H1 (cell line): Measurements from ENCODE around the gene MAVS. TPM values are rescaled to one million over a fixed set of nuclear protein-coding genes. Genes with fewer than 3 reads are reported as not detected.

ENCODE experiments used
- CTCF ChIA-PET: fragments of 300-600 bp; sonication (Branson Sonifier 250); formaldehyde crosslinking; loops from one replicate; lab custom pipeline; 2021; ENCODE audit not compliant: partially characterized antibody; lab: Charles Lee
- POLR2A ChIA-PET: fragments of 300-600 bp; sonication (Branson Sonifier 250); formaldehyde crosslinking; loops from one replicate; lab custom pipeline; 2021; ENCODE audit warnings: inconsistent platforms; ENCODE audit not compliant: partially characterized antibody; lab: Charles Lee
- DNase-seq, 2 experiments: peaks; one replicate each; pipeline versions ENCODE4 v3.0.0 to v3.0.0-alpha.2; 2010 to 2022; ENCODE audit warnings: low spot score in 2 of 2, low read depth in 1 of 2, mixed read lengths in 1 of 2
- FAIRE-seq: peaks from 2 replicates; lab custom pipeline; 2011; peaks lifted over from hg19 to GRCh38; lab: Jason Lieb, UNC
- H2AFZ ChIP-seq: 2 replicates; pipeline ENCODE4 v1.8.1; 2012; ENCODE audit warnings: low read length, inconsistent platforms
- H2AK5ac ChIP-seq: 2 replicates; pipeline ENCODE4 v1.6.1; 2013; ENCODE audit warnings: low read depth, low read length
- H2BK120ac ChIP-seq: replicated peaks from 2 replicates; pipeline ENCODE3; 2013; ENCODE audit warnings: low read depth, low read length, inconsistent platforms
- H2BK12ac ChIP-seq: 2 replicates; pipeline ENCODE4 v1.6.1; 2013; ENCODE audit warnings: low read depth, low read length
- H2BK15ac ChIP-seq: 2 replicates; pipeline ENCODE4 v1.6.1; 2013; ENCODE audit warnings: low read length
- H2BK20ac ChIP-seq: 2 replicates; pipeline ENCODE4 v1.6.1; 2013; ENCODE audit warnings: low read length
- H2BK5ac ChIP-seq: 2 replicates; pipeline ENCODE4 v1.6.1; 2013; ENCODE audit warnings: low read depth, low read length
- H3K14ac ChIP-seq: 2 replicates; pipeline ENCODE4 v1.6.1; 2013; ENCODE audit warnings: inconsistent platforms; ENCODE audit not compliant: insufficient read length
- H3K18ac ChIP-seq: 2 replicates; pipeline ENCODE4 v1.6.1; 2013; ENCODE audit warnings: low read length; ENCODE audit errors: extremely low read depth
- H3K23ac ChIP-seq: 2 replicates; pipeline ENCODE4 v1.6.1; 2013; ENCODE audit warnings: inconsistent platforms; ENCODE audit not compliant: insufficient read length
- H3K23me2 ChIP-seq: 2 replicates; pipeline ENCODE4 v1.6.1; 2013; ENCODE audit warnings: low read depth, low read length
- H3K27ac ChIP-seq: 2 replicates; pipeline ENCODE4 v1.6.1; 2011; ENCODE audit warnings: low read depth, low read length, inconsistent platforms
- H3K27me3 ChIP-seq, 4 experiments: replicated peaks in 1 of 4; 1 replicate in 1 of 4; 2 replicates in 3 of 4; pipeline versions ENCODE4 v1.6.1 to v1.8.1; 2011 to 2013; ENCODE audit warnings: low read length in 3 of 4, mild to moderate bottlenecking in 3 of 4, inconsistent platforms in 2 of 4, mixed read lengths in 2 of 4, moderate library complexity in 1 of 4; ENCODE audit not compliant: control insufficient read depth in 3 of 4, insufficient read depth in 3 of 4; ENCODE audit errors: extremely low read depth in 1 of 4
- H3K36me3 ChIP-seq, 4 experiments: 2 replicates each; pipeline versions ENCODE4 v1.6.1 to v1.8.1; 2011 to 2013; ENCODE audit warnings: mild to moderate bottlenecking in 4 of 4, low read length in 3 of 4, moderate library complexity in 2 of 4, control low read depth in 1 of 4, inconsistent platforms in 1 of 4; ENCODE audit not compliant: insufficient read depth in 4 of 4, control insufficient read depth in 2 of 4
- H3K4ac ChIP-seq: replicated peaks from 2 replicates; pipeline ENCODE3; 2013; ENCODE audit warnings: low read length, low read depth, mixed read lengths, inconsistent platforms; ENCODE audit not compliant: insufficient read length
- H3K4me1 ChIP-seq, 4 experiments: replicated peaks in 1 of 4; 1 replicate in 1 of 4; 2 replicates in 3 of 4; pipeline versions ENCODE4 v1.6.1 to v1.8.1; 2011 to 2013; ENCODE audit warnings: low read length in 3 of 4, inconsistent platforms in 2 of 4, mixed read lengths in 1 of 4; ENCODE audit not compliant: insufficient read depth in 4 of 4, control insufficient read depth in 3 of 4
- H3K4me2 ChIP-seq, 2 experiments: 2 replicates each; pipeline versions ENCODE4 v1.6.1 to v1.8.1; 2011 to 2013; ENCODE audit warnings: low read depth in 2 of 2, low read length in 2 of 2, control low read depth in 1 of 2, inconsistent platforms in 1 of 2, mild to moderate bottlenecking in 1 of 2; ENCODE audit not compliant: insufficient read depth in 1 of 2
- H3K4me3 ChIP-seq, 4 experiments: fragments of 200-600, 300-600 bp in 1 of 4; sonication (generic), shearing (Covaris generic), sonication (Bioruptor Twin) in 1 of 4; 2 replicates each; pipeline versions ENCODE4 v1.5.1 to v1.8.1; 2011 to 2016; ENCODE audit warnings: low read length in 4 of 4, low read depth in 3 of 4, control low read depth in 2 of 4, inconsistent platforms in 2 of 4, mild to moderate bottlenecking in 2 of 4, mixed read lengths in 1 of 4, moderate library complexity in 1 of 4; ENCODE audit not compliant: insufficient read depth in 2 of 4; ENCODE audit errors: extremely low read depth in 1 of 4
- H3K56ac ChIP-seq: replicated peaks from 2 replicates; pipeline ENCODE3; 2013; ENCODE audit warnings: low read depth, mild to moderate bottlenecking, mixed read lengths, low read length, inconsistent platforms; ENCODE audit not compliant: insufficient read length
- H3K79me1 ChIP-seq: 2 replicates; pipeline ENCODE4 v1.6.1; 2013; ENCODE audit warnings: low read depth, low read length, control low read depth
- H3K79me2 ChIP-seq, 2 experiments: 2 replicates each; pipeline versions ENCODE4 v1.6.1 to v1.8.1; 2012 to 2013; ENCODE audit warnings: low read length in 2 of 2, mild to moderate bottlenecking in 2 of 2, inconsistent platforms in 1 of 2; ENCODE audit not compliant: insufficient read depth in 2 of 2, control insufficient read depth in 1 of 2
- H3K9ac ChIP-seq, 4 experiments: replicated peaks in 1 of 4; 1 replicate in 1 of 4; 2 replicates in 3 of 4; pipeline versions ENCODE4 v1.6.1 to v1.8.1; 2011 to 2013; ENCODE audit warnings: low read depth in 3 of 4, low read length in 3 of 4, control low read depth in 2 of 4, mild to moderate bottlenecking in 2 of 4, moderate library complexity in 2 of 4, inconsistent platforms in 1 of 4; ENCODE audit errors: extremely low read depth in 1 of 4
- H3K9me3 ChIP-seq, 2 experiments: 2 replicates each; pipeline versions ENCODE4 v1.6.1 to v1.8.1; 2012 to 2013; ENCODE audit warnings: mild to moderate bottlenecking in 2 of 2, moderate library complexity in 2 of 2, control low read depth in 1 of 2, inconsistent platforms in 1 of 2, low read depth in 1 of 2, low read length in 1 of 2, mixed read lengths in 1 of 2; ENCODE audit not compliant: insufficient read depth in 2 of 2
- H4K20me1 ChIP-seq, 2 experiments: replicated peaks in 1 of 2; 2 replicates each; pipeline versions ENCODE3 to v1.8.1; 2011 to 2013; ENCODE audit warnings: inconsistent platforms in 2 of 2, low read length in 2 of 2, mild to moderate bottlenecking in 1 of 2; ENCODE audit not compliant: insufficient read depth in 2 of 2, control insufficient read depth in 1 of 2
- H4K5ac ChIP-seq: 2 replicates; pipeline ENCODE4 v1.6.1; 2013; ENCODE audit warnings: low read length, low read depth, mixed read lengths, inconsistent platforms; ENCODE audit not compliant: insufficient read length
- H4K8ac ChIP-seq: 2 replicates; pipeline ENCODE4 v1.8.0; 2013; ENCODE audit warnings: mild to moderate bottlenecking, moderate library complexity, low read length, inconsistent platforms; ENCODE audit not compliant: insufficient read depth; ENCODE audit errors: extremely low read depth
- H4K91ac ChIP-seq: replicated peaks from 2 replicates; pipeline ENCODE3; 2013; ENCODE audit warnings: low read length, mixed read lengths, inconsistent platforms; ENCODE audit not compliant: insufficient read length
- CEBPB ChIP-seq: IDR thresholded peaks from 2 replicates; pipeline ENCODE4 v1.6.1; 2012; ENCODE audit warnings: low read depth, low read length
- EZH2 ChIP-seq: fragments of 200-600 bp; sonication (generic); IDR thresholded peaks from 2 replicates; pipeline ENCODE4 v1.7.1; 2012; ENCODE audit warnings: low read depth, mild to moderate bottlenecking, moderate library complexity, low read length, inconsistent platforms; ENCODE audit not compliant: severe bottlenecking
- FOSL1 ChIP-seq: IDR thresholded peaks from 2 replicates; pipeline ENCODE4 v1.6.1; 2011; ENCODE audit warnings: mild to moderate bottlenecking, low read depth, low read length, moderate library complexity; ENCODE audit not compliant: insufficient read depth
- GABPA ChIP-seq: IDR thresholded peaks from 2 replicates; pipeline ENCODE4 v1.6.1; 2011; ENCODE audit warnings: mild to moderate bottlenecking, low read length, moderate library complexity, borderline replicate concordance; ENCODE audit not compliant: insufficient read depth
- KDM1A ChIP-seq: fragments of 200-600, 300-600 bp; sonication (generic); IDR thresholded peaks from 2 replicates; pipeline ENCODE4 v1.7.1; 2016; ENCODE audit warnings: mild to moderate bottlenecking, low read length, borderline replicate concordance
- MAX ChIP-seq: IDR thresholded peaks from 2 replicates; pipeline ENCODE4 v1.6.1; 2012; ENCODE audit warnings: inconsistent platforms
- NRF1 ChIP-seq: IDR thresholded peaks from 2 replicates; pipeline ENCODE4 v1.6.1; 2011; ENCODE audit warnings: mild to moderate bottlenecking, low read depth, low read length, improper control_type of control experiment
- PHF8 ChIP-seq: fragments of 200-600 bp; sonication (generic); conservative IDR thresholded peaks from 2 replicates; pipeline ENCODE4 v1.7.1; 2012; ENCODE audit warnings: low read depth, mild to moderate bottlenecking, inconsistent platforms, low read length, moderate library complexity
- RAD21 ChIP-seq, 2 experiments: IDR thresholded peaks in 1 of 2; conservative IDR thresholded peaks in 1 of 2; 2 replicates each; pipeline ENCODE4 v1.6.1; 2011; ENCODE audit warnings: low read depth in 2 of 2, low read length in 2 of 2, improper control_type of control experiment in 1 of 2, inconsistent platforms in 1 of 2, mild to moderate bottlenecking in 1 of 2, moderate library complexity in 1 of 2
- RBBP5 ChIP-seq: IDR thresholded peaks from 2 replicates; pipeline ENCODE4 v1.7.1; 2012; ENCODE audit warnings: low read depth, mild to moderate bottlenecking, inconsistent platforms, low read length, moderate library complexity, borderline replicate concordance
- RFX5 ChIP-seq: IDR thresholded peaks from 2 replicates; pipeline ENCODE4 v1.6.1; 2011; ENCODE audit warnings: low read depth, low read length, improper control_type of control experiment, borderline replicate concordance
- SIX5 ChIP-seq: IDR thresholded peaks from 2 replicates; pipeline ENCODE4 v1.6.1; 2011; ENCODE audit warnings: mild to moderate bottlenecking, low read depth, low read length
- SP2 ChIP-seq: IDR thresholded peaks from 2 replicates; pipeline ENCODE4 v1.6.1; 2012; ENCODE audit warnings: mild to moderate bottlenecking, low read length, inconsistent platforms
- SRF ChIP-seq: IDR thresholded peaks from 2 replicates; pipeline ENCODE4 v1.6.1; 2011; ENCODE audit warnings: mild to moderate bottlenecking, low read depth, low read length, moderate library complexity
- WGBS, 2 experiments: shearing (Covaris generic) in 1 of 2; methylation state at CpG; one replicate each; pipeline versions ENCODE4 v1.1.6 to v1.1.7; 2013 to 2015; ENCODE audit warnings: low lambda C conversion rate in 2 of 2, mixed read lengths in 2 of 2, inconsistent platforms in 1 of 2, low coverage in 1 of 2, missing lambda C conversion rate in 1 of 2; ENCODE audit not compliant: insufficient replicate concordance in 2 of 2, insufficient coverage in 1 of 2, insufficient read length in 1 of 2; ENCODE audit errors: extremely low coverage in 1 of 2, missing lambda C conversion rate in 1 of 2; 5-methylcytosine and 5-hydroxymethylcytosine counted together
- polyA plus RNA-seq, 7 experiments: library from polyadenylated mRNA; depleted of rRNA in 3 of 7; stranded (reverse) in 5 of 7; unstranded in 2 of 7; fragments of >200 nt in 5 of 7; fragments of 200-250 nt in 2 of 7; gene quantifications; 1 replicate in 5 of 7; 2 replicates in 1 of 7; 4 replicates in 1 of 7; pipeline versions ENCODE4 v1.2.1 to v1.2.3, GENCODE V29; 2011 to 2013; ENCODE audit warnings: missing spikeins in 2 of 7, mixed read lengths in 2 of 7
- total RNA-seq: library from RNA; stranded (reverse); fragmentation: NEBNext Ultra II Directional; extraction: Animal tissue kit (Norgen Biotek cat#: 25700); gene quantifications from 2 replicates; pipeline ENCODE4 v1.2.1, GENCODE V29; 2021

MAVS gene
- total and polyA plus RNA-seq, 2 of the 8 experiments (the other 6 are each of a cell fraction or from before 2014, with no cell fraction given): 9.9 to 24.3 TPM

- Histone ChIP-seq H4K91ac (no peak overlapping the region), H3K56ac (no peak overlapping the region), H4K20me1 (peaks cover 35 to 38% of the 10 kb centered on the region in 2 experiments), H3K9ac (no peak overlapping the region), H3K27me3 (no peaks in the 10 kb centered on the region), H3K18ac (no peak overlapping the region), H3K23ac (no peak overlapping the region), H2BK15ac (no peak overlapping the region), H2AFZ (no peak overlapping the region), H3K4me3 (no peak overlapping the region), H2AK5ac (no peak overlapping the region), H3K27ac (no peak overlapping the region), H3K4me2 (no peak overlapping the region), H3K4ac (no peak overlapping the region), H2BK12ac (no peak overlapping the region), H4K8ac (no peak overlapping the region), H3K14ac (no peak overlapping the region), H3K23me2 (no peaks in the 10 kb centered on the region), H3K4me1 (peaks cover 0 to 2% (median 0%) of the 10 kb centered on the region in 4 experiments; a peak in 1 of 7 replicates), H3K9me3 (no peaks in the 10 kb centered on the region), H2BK20ac (no peak overlapping the region), H4K5ac (no peak overlapping the region), H3K79me2 (peaks cover 5 to 76% of the 10 kb centered on the region in 2 experiments), H3K79me1 (peaks cover 6% of the 10 kb centered on the region), H3K36me3 (peaks cover 22 to 84% (median 46%) of the 10 kb centered on the region in 4 experiments), H2BK5ac (no peak overlapping the region), H2BK120ac (no peak overlapping the region)
- CTCF ChIA-PET: interaction anchor here (0.6 to 0.8 kb wide), 2 partner anchors 33 to 173 kb away, joined by 3 read pairs; no protein-coding TSS in a partner anchor
- no peak for DNase-seq
- POLR2A ChIA-PET: interaction anchor here (0.8 to 1.8 kb wide), 5 partner anchors 9 to 29 kb away, joined by 3 to 5 read pairs (median 3); no protein-coding TSS in a partner anchor
- FAIRE-seq: no peak
- 91% methylated on average over 1 of the region's 1 CpG; no CpG with 5 or more reads in 1 of the 2 experiments for WGBS, 2 experiments
- no peak for TF ChIP-seq RBBP5
- no peak for TF ChIP-seq SRF
- TF ChIP-seq CEBPB: no peak
- TF ChIP-seq FOSL1: no peak
- TF ChIP-seq NRF1: no peak
- TF ChIP-seq SP2: no peak
- no peak for TF ChIP-seq PHF8
- no peak for TF ChIP-seq KDM1A
- TF ChIP-seq GABPA: no peak
- TF ChIP-seq RAD21 (IDR thresholded peaks at IDR 0.05 in 1 of 2, conservative IDR thresholded peaks at IDR 0.05 in 1 of 2; ENCODE audit: low read depth in 2 of 2, low read length in 2 of 2): no peak
- TF ChIP-seq EZH2: no peak
- no peak for TF ChIP-seq MAX
- no peak for TF ChIP-seq SIX5
- no peak for TF ChIP-seq RFX5
These were observed 72.7 kb downstream of the MAVS start for GRCh38 chr20:3919352-3919751.
